Sigmoid colon (tissue), 7 donors: ENCODE data around the gene UPF3A. TPM values are rescaled to one million over a fixed set of nuclear protein-coding genes. Genes with fewer than 3 reads are reported as not detected.

Source experiments
- DNase-seq: peaks from one replicate; pipeline ENCODE4 v3.0.0-alpha.2; 2019
- H3K27ac ChIP-seq, 4 donors: fragments of 200-600 bp; sonication (generic); one replicate each; pipeline ENCODE4 v1.5.1; 2016 to 2019; ENCODE audit warnings: mild to moderate bottlenecking in 1 of 4
- H3K27me3 ChIP-seq, 3 donors: fragments of 200-600 bp; sonication (generic); one replicate each; pipeline ENCODE4 v1.5.1; 2019; ENCODE audit warnings: mild to moderate bottlenecking in 1 of 3
- H3K36me3 ChIP-seq, 4 donors: fragments of 200-600 bp; sonication (generic); one replicate each; pipeline ENCODE4 v1.5.1; 2016 to 2019
- H3K4me1 ChIP-seq, 4 donors: fragments of 200-600 bp; sonication (generic); one replicate each; pipeline ENCODE4 v1.5.1; 2017 to 2019
- H3K4me3 ChIP-seq, 4 donors: fragments of 200-600 bp; sonication (generic); one replicate each; pipeline ENCODE4 v1.5.1; 2017 to 2019; ENCODE audit warnings: mild to moderate bottlenecking in 2 of 4, moderate library complexity in 1 of 4
- H3K9me3 ChIP-seq, 4 donors: fragments of 200-600 bp in 3 of 4; sonication (generic) in 3 of 4; one replicate each; pipeline versions ENCODE4 v1.5.1 to v1.6.1; 2013 to 2019
- EP300 ChIP-seq, 4 donors: sonication (generic); formaldehyde crosslinking; IDR thresholded peaks; one replicate each; pipeline ENCODE4 v1.6.1; 2017; ENCODE audit warnings: antibody characterized with exemption in 4 of 4
- POLR2A ChIP-seq, 2 donors: fragments of 450-650 bp; IDR thresholded peaks; one replicate each; pipeline ENCODE4 v1.6.1; 2016; ENCODE audit warnings: antibody characterized with exemption in 2 of 2, mild to moderate bottlenecking in 2 of 2, moderate library complexity in 2 of 2
- POLR2AphosphoS5 ChIP-seq, 4 donors: sonication (generic); formaldehyde crosslinking; IDR thresholded peaks; one replicate each; pipeline ENCODE4 v1.6.1; 2017; ENCODE audit warnings: antibody characterized with exemption in 4 of 4
- WGBS, 2 donors: extraction: QIAGEN DNeasy Blood & Tissue Kit; methylation state at CpG; one replicate each; pipeline ENCODE4 v1.1.7; 2013; 5-methylcytosine and 5-hydroxymethylcytosine counted together
- intact Hi-C: fragments of 100-400 bp; cut with DNase I; formaldehyde crosslinking; loops from one replicate; pipeline ENCODE4 v1.15.1; 2023
- polyA plus RNA-seq, 3 donors: library from polyadenylated mRNA; stranded (reverse); fragments of 200-250 nt; gene quantifications; one replicate each; pipeline ENCODE4 v1.2.3, GENCODE V29; 2013
- total RNA-seq, 4 donors: library from RNA; depleted of rRNA; stranded (reverse); fragments of >200 nt; gene quantifications; one replicate each; pipeline ENCODE4 v1.1.0, GENCODE V29; 2016
- TF ChIP-seq, protein P1 (sequence below), 4 experiments: fragments of 450-650 bp in 3 of 4; fragments of 200-600 bp in 1 of 4; IDR thresholded peaks; one replicate each; pipeline ENCODE4 v1.5.1; 2016 to 2019; ENCODE audit warnings: antibody characterized with exemption in 4 of 4, mild to moderate bottlenecking in 3 of 4, moderate library complexity in 2 of 4
- donor health status: healthy with polysubstance abuse.
- donor health status: Bipolar disorder and iron deficiency.
- donor health status: healthy.

UPF3A gene
- total and polyA plus RNA-seq, 7 donors = 25.7 to 65.9 (median 41.0) TPM

DNA sequence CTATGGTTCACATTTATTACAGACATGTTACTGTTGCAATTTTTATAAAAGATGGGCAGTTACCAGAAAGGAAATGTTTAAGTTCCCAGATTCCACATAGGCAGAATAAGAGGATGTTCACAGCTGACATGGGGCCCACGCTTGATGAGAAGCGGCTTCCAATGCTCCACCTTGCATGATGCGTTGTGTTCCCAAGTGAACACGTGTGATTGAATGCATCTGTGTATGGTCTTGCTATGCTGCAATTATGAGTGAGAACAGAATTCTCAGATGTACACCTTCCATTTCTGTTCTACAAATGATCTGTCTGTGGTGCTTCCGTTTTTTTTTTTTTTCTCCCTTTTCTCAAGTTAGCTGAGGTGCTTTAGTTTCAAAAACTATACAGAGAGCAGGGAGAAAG lies 15.5 kb downstream of the UPF3A start:
- no peaks in the 10 kb centered on the region for H3K9me3 ChIP-seq

DNA sequence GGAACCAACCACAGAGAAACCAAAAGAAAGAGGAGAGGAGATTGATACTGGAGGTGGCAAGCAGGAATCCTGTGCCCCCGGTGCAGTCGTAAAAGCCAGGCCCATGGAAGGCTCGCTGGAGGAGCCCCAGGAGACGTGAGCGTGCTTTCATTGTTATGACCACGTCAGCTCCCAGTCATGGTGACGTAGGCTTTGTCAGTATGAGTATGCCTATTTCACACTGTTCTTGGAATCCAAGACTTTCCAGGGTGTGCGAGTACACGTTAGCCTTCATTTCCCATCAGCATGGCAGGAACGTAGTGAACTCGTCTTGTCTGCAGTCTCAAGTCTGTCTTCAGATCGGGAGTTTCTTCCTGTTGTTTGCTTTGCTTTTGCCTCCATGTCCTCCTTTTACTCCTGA lies 17.5 kb downstream of the UPF3A start:
- DNase-seq = no peak
- no peaks in the 10 kb centered on the region for H3K27me3 ChIP-seq
- H3K9me3 ChIP-seq = no peaks in the 10 kb centered on the region
- peaks cover 6 to 59% (median 28%) of the 10 kb centered on the region in 4 donors for H3K36me3 ChIP-seq
- WGBS, 2 donors = 85 to 89% methylated on average over 12 of the region's 12 CpGs
- no peak overlapping the region for H3K27ac ChIP-seq
- intact Hi-C loops = no loop called here
- no peak for TF ChIP-seq EP300 (IDR thresholded peaks at IDR 0.05)
- no peak for TF ChIP-seq POLR2AphosphoS5 (IDR thresholded peaks at IDR 0.05)
- TF ChIP-seq POLR2A (IDR thresholded peaks at IDR 0.05) = no peak
- TF ChIP-seq, protein P1, sequence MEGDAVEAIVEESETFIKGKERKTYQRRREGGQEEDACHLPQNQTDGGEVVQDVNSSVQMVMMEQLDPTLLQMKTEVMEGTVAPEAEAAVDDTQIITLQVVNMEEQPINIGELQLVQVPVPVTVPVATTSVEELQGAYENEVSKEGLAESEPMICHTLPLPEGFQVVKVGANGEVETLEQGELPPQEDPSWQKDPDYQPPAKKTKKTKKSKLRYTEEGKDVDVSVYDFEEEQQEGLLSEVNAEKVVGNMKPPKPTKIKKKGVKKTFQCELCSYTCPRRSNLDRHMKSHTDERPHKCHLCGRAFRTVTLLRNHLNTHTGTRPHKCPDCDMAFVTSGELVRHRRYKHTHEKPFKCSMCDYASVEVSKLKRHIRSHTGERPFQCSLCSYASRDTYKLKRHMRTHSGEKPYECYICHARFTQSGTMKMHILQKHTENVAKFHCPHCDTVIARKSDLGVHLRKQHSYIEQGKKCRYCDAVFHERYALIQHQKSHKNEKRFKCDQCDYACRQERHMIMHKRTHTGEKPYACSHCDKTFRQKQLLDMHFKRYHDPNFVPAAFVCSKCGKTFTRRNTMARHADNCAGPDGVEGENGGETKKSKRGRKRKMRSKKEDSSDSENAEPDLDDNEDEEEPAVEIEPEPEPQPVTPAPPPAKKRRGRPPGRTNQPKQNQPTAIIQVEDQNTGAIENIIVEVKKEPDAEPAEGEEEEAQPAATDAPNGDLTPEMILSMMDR (IDR thresholded peaks at IDR 0.05) = no peak
- no peaks in the 10 kb centered on the region for H3K4me1 ChIP-seq
- no peak overlapping the region for H3K4me3 ChIP-seq

More for the DNA sequence above, 15.5 kb downstream of the UPF3A start:
- intact Hi-C loops = no loop called here
- DNase-seq = no peak
- Histone ChIP-seq H3K4me3 (no peak overlapping the region), H3K27me3 (no peaks in the 10 kb centered on the region), H3K4me1 (no peaks in the 10 kb centered on the region), H3K27ac (no peak overlapping the region), H3K36me3 (peaks cover 6 to 59% (median 24%) of the 10 kb centered on the region in 4 donors)
- TF ChIP-seq POLR2A (IDR thresholded peaks at IDR 0.05) (no peak), EP300 (IDR thresholded peaks at IDR 0.05) (no peak), POLR2AphosphoS5 (IDR thresholded peaks at IDR 0.05) (no peak)
- TF ChIP-seq, protein P1 (IDR thresholded peaks at IDR 0.05) = no peak
- 91% methylated on average over 5 of the region's 5 CpGs for WGBS, 2 donors

DNA sequence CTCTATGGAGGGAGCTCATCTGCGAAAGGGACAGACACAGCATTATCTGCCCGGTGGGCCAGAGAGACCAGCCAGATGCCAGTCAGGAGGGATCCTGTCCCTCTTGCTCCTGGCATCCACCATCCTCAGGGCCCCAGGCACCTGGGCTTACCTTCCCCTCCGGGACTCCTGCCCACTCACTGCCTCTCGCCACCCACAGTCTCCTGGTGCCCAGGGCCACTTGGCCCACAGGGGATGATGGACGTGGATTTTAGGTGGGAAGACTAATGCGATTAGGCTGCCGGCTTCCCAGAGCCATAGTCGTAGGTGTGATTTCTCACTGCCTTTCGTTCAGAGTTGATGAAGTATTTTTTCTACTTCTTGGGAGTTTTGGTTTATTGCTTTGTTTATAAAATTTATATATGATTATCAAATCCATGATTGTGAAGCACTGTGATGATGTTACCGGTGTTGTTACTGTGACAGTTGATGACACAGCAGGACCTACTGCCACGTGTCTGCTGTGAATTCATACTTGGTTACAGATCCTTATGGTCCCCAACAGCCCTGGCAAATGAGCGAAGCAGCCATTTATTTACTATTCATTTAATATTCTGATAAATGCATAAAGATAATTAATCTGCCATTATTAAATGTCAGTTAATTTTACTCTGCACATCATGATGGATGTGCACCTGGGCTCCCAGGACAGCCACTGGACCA lies 18.4 kb downstream of the UPF3A start:
- WGBS, 2 donors = 94 to 97% methylated on average over 12 of the region's 12 CpGs
- DNase-seq = no peak
- TF ChIP-seq, protein P1 (IDR thresholded peaks at IDR 0.05) = no peak
- no peak for TF ChIP-seq POLR2AphosphoS5 (IDR thresholded peaks at IDR 0.05)
- TF ChIP-seq EP300 (IDR thresholded peaks at IDR 0.05) = no peak
- TF ChIP-seq POLR2A (IDR thresholded peaks at IDR 0.05) = no peak
- no peaks in the 10 kb centered on the region for H3K4me1 ChIP-seq
- H3K9me3 ChIP-seq = no peaks in the 10 kb centered on the region
- peaks cover 6 to 64% (median 29%) of the 10 kb centered on the region in 4 donors for H3K36me3 ChIP-seq
- no peak overlapping the region for H3K27ac ChIP-seq
- no peak overlapping the region for H3K4me3 ChIP-seq
- intact Hi-C loops = no loop called here
- H3K27me3 ChIP-seq = no peaks in the 10 kb centered on the region

DNA sequence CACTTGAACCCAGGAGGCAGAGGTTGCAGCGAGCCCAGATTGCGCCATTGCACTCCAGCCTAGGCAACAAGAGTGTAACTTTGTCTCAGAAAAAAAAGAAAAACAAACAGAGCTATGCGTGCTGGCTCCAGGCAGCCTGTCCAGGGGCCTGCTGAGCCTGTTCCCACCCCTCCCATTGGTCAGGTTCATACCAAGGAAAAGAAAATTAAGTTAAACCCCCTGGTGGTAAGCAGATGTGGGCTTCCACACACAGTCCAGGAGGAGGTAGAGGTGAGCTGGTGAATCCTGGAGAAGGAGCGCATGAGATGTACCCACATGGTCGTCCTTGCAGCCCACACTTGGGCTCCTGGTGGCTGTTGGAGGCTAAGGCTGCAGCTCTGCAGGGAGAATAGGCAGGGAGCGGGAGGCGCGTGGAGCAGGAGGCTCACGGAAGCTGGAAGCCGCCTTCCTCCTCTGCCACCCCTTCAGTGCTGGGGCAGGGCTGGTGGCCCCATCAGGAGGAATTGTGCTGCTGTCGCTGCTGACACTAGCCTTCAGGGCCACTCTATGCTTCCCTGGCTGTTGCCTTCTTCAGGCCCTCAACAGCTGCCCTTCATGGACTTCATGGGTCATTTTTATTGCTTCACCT lies 22.4 kb downstream of the UPF3A start:
- Histone ChIP-seq H3K4me1 (no peaks in the 10 kb centered on the region), H3K27me3 (no peaks in the 10 kb centered on the region), H3K9me3 (peaks cover 0 to 1% (median 0%) of the 10 kb centered on the region in 4 donors), H3K4me3 (no peak overlapping the region), H3K36me3 (peaks cover 6 to 84% (median 36%) of the 10 kb centered on the region in 4 donors), H3K27ac (no peak overlapping the region)
- TF ChIP-seq EP300 (IDR thresholded peaks at IDR 0.05) (no peak), POLR2AphosphoS5 (IDR thresholded peaks at IDR 0.05) (no peak), POLR2A (IDR thresholded peaks at IDR 0.05) (no peak)
- TF ChIP-seq, protein P1 (IDR thresholded peaks at IDR 0.05) = no peak
- no peak for DNase-seq
- WGBS, 2 donors = 93 to 94% methylated on average over 11 of the region's 11 CpGs
- intact Hi-C loops = no loop called here
